HG02981 (cell line): ENCODE measurements around the gene PI4KB.

Experiments used
- ATAC-seq: cut with Tn5 transposase; IDR thresholded peaks from one replicate; pipeline ENCODE4 v1.9.1; 2021; ENCODE audit warnings: mild to moderate bottlenecking, moderate library complexity; ENCODE audit not compliant: unreplicated experiment

PI4KB gene

DNA sequence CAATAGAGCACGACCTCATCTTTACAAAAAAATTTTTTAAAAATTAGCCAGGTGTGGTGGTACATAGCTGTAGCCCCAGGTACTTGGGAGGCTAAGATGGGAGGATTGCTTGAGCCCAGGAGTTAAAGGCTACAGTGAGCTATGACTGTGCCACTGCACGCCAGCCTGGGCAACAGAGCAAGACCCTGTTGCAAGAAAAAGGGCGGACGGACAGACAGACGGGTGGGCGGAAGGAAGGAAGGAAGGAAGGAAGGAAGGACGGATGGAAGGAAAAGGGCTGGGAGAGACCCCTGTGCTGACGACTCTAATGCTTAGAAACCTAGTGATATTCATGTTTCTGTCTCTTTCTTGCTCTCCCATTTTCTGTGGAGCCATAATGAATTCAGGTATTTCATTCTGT lies 14.4 kb downstream of the PI4KB start:
- no peak for ATAC-seq

GRCh38 chr1:151312411-151312810 lies 14.8 kb downstream of the PI4KB start:
- ATAC-seq = no peak

- no peak for ATAC-seq
Measured at GRCh38 chr1:151311589-151312331, 15.5 kb downstream of the PI4KB start.

- no peak for ATAC-seq
Measured at GRCh38 chr1:151311011-151311410, 16.2 kb downstream of the PI4KB start.

- ATAC-seq = no peak
Measured at GRCh38 chr1:151309811-151310323, 17.3 kb downstream of the PI4KB start.

- ATAC-seq = no peak
Measured at GRCh38 chr1:151294742-151295462, 32.3 kb downstream of the PI4KB start.

- ATAC-seq = no peak
Measured at GRCh38 chr1:151293093-151293492, 34.1 kb downstream of the PI4KB start.

DNA sequence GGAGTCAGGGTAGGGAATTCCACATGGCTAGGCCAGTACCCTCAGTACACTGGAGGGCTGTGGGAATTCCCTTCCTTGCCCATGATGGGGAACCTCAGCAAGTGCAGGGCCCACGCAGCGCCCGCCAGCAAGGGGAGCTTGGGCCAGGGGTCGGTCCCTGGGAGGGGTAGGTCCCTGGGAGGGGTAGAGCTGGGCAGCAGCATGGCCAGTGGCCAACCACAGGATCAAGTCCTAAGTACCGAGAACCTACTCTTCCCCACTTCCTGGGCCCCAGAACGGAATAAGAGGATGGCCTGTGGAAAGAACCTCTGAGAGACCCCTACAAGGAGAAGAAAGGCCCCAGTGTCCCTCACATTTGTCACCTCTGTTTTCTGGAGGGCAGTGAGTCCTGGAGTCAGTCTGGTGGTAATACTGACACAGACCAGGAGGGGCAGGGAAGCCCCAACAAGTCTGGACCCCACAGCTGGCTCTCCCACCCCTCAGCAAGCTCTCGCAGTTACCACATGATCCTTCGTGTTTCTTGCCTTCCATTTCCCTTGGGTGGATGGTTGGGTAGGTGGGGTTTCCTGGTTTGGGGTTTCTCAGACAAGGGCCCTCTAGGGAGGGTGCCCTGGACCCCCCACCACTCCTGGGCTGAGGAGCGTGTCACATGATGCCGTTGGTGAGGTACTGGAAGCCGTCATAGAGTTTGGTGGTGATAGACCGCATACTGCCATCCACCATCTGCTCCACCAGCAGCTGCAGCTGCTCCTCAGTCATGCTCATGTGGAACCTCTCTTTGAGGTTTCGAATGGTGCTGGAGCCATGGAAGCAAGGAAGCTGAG lies 34.8 kb downstream of the PI4KB start:
- no peak for ATAC-seq

DNA sequence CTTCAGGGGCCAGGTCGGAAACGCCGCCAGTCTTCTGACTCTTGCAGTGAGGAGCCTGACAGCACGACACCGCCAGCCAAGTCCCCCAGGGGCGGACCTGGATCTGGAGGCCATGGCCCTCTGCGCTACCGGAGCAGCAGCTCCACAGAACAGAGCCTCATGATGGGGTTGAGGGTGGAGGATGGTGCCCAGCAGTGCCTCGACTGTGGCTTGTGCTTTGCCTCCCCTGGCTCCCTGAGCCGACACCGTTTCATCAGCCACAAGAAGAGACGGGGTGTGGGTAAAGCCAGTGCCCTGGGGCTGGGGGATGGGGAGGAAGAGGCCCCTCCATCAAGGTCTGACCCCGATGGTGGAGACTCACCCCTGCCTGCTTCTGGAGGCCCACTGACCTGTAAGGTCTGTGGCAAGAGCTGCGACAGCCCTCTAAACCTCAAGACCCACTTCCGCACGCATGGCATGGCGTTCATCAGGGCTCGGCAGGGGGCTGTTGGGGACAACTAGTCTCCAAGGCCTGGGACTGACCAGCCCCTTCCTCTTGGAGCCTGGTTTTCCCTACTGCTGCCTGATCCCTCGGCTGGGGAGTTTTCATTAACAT lies 36.4 kb downstream of the PI4KB start:
- ATAC-seq = no peak

DNA sequence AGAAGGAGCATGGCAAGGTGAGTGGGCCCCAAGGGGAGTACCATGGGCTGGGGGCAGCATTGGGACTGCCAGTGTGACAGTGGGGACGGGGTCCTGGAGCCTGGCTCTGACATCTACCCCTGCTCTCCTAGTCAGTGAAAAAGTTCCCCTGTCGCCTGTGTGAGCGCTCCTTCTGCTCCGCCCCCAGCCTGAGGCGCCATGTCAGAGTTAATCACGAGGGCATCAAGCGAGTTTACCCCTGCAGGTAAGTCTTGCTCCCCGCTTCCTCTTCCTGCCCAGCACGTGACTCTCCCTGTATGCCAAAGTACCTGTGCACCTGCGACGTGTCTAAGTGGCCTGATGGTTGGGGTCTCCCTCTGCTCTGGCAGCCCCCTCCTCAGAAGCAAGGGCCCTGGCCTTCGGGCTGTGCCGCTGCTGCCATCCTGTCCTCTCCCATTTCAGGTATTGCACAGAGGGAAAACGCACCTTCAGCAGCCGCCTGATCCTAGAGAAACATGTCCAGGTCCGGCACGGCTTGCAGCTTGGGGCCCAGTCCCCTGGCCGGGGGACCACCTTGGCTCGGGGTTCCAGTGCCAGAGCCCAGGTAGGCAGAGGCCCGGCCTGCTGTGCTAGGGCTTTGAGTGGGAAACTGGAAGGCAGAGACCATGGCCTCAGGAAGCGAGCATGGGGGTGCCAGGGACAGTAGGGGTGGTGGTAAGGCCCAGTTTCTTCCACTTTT lies 37.1 kb downstream of the PI4KB start:
- ATAC-seq = no peak

- no peak for ATAC-seq
Measured at GRCh38 chr1:151289080-151289935, 37.9 kb downstream of the PI4KB start.

DNA sequence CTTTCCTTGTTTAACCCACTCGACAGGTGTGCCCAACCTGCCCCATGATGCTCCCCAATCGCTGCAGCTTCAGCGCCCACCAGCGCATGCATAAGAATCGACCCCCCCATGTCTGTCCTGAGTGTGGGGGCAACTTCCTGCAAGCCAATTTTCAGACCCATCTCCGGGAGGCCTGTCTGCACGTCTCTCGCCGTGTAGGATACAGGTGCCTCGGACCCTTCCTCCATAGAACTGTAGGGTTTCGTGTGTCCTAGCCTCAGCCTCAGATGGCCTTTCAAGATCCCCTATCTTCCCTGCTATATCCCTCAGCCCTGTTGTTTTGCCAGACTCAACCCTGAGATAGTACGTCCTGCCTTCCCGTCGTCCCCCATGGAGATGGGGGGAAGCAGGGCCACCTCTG lies 38.7 kb downstream of the PI4KB start:
- no peak for ATAC-seq

GRCh38 chr1:151287767-151288500 lies 39.3 kb downstream of the PI4KB start:
- no peak for ATAC-seq

DNA sequence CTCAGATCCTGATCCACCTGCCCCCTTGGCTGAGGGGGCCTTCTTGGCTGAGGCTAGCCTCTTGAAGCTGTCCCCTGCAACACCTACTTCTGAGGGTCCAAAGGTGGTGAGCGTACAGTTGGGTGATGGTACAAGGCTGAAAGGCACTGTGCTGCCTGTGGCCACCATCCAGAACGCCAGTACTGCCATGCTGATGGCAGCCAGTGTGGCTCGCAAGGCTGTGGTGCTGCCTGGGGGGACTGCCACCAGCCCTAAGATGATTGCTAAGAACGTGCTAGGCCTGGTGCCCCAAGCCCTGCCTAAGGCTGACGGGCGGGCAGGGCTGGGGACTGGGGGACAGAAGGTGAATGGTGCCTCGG lies 39.9 kb downstream of the PI4KB start:
- no peak for ATAC-seq

DNA sequence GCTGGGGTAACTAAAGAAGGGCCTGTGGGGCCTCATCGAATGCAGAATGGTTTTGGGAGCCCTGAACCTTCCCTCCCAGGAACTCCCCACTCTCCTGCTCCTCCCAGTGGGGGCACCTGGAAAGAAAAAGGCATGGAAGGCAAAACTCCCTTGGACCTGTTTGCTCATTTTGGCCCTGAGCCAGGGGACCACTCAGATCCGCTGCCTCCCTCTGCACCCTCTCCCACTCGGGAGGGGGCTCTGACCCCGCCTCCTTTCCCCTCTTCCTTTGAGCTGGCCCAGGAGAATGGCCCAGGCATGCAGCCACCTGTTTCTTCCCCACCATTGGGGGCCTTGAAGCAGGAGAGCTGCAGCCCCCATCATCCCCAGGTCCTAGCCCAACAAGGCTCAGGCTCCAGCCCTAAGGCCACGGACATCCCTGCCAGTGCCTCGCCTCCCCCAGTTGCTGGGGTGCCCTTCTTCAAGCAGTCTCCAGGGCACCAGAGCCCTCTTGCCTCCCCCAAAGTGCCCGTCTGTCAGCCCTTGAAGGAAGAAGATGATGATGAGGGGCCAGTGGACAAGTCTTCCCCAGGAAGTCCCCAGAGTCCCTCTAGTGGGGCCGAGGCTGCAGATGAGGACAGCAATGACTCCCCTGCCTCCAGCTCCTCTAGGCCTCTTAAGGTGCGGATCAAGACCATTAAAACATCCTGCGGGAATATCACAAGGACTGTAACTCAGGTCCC lies 40.4 kb downstream of the PI4KB start:
- ATAC-seq = no peak

DNA sequence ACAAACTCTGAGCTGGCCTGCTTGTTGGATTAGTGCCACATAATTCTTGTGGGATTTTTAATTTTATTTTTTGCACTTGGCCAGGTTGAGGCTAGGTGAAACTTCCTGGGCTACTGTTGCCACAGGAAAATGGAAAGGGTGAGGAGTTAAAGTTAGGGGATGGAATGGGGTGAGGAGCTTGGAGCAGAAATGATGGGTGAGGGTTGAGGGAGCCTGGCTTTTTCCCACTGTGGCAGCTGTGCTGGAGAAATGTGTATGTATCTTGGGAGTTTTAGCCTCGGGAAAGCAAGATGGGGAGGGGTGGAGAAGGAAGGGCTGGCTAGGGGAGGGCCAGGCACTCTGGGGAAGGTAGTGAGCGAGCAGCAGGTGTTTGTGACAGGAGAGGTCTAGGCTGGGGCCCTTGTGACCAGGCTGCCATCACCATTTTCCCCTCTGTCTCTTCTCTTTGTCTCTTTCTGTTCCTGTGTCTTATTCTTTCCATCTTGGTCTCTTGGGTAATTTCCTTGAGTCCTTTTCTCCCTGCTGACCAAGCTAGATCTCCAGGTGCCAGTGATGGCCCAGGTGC lies 43.1 kb downstream of the PI4KB start:
- ATAC-seq = no peak

DNA sequence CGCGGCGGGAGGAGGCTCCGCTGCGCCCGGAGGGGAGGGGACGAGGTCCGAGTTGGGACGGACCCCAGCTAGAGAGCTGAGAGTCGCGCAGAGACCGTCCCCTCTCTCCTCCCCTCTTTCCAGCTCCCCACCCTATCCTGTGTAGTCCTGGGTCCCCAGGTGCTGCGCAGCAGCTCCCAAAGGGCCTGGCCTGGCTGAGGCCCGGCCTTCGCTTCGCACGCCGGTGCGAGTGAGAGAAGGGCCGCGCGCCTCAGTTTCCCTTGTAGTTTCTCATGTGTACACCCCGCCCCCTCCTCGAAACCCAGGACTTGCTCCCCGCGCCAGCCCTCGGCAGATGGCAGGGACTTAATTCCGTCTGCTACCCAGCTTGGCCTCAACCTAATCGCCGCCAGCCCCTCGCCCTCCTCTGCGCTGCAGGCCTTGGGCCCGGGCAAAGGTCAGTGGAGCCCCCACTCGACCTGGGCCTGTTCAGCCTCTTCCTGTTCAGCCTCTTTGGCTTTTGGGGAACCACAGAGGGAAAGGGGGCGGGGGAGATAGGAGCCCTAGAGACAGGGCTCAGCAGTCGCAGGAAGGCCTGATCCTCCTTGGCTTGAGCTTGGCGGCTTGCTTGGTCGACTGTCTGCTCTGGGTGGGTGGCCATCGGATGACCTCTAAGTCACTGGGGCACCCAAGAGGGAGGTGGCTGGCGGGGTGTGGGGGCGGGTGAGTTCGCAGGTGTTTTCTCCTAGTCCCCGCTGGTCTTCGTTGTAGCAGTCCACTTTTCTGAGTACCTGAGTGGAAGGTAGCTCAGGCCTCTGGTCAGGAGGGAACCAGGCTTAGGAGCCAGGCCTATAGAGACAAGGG lies 44.1 kb downstream of the PI4KB start:
- ATAC-seq = no peak
